EL (cell line): ENCODE data around the gene TMEM120B.
A peak's percentile ranks its signal among the peaks of the same experiment; 100 is the strongest.
"Not testable (repeated sequence)": the region's sequence is repeated elsewhere in the genome, so short reads cannot be mapped to it uniquely, and the experiment has no call there.

Source experiments
- DNase-seq: peaks from one replicate; pipeline ENCODE4 v3.0.0-alpha.2; 2016

Gene TMEM120B

DNA sequence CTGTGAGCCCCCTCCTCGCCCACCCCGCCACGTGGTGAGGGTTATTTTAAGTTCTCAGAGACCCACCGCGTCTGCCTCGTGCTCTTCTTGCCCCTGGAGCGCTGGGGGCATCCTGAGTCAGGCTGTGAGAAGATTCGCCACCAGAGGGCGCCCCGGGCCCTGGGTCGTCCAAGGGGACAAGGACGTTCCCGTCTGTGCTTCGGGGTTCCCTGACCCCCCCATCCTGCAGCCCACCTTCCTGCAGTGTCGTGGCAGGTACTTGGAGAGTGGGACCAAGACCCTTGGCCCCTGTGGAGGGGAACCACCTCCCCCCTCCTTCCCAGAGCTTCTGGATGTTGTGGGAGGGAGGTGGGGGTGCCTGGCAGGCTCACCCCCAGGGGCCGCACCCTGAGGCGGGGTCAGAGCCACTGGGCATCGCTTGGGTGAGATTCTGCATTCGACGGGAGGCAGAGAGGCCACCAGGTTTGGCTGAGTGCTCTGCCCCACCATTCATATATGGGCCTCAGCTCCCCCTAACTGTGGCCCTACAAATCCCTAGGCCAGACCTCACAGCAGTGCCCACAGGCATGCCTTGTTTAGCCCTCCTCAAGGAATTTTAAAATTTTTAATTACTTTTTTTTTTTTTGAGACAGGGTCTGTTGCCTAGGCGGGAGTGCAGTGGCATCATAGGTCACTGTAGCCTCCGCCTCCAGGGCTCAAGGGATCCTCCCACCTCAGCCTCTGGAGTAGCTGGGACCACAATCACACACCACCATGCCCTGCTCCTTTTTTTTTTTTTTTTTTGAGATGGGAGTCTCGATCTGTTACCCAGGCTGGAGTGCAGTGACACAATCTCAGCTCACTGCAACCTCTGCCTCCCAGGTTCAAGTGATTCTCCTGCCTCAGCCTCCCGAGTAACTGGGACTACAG lies 63.9 kb downstream of the TMEM120B start:
- DNase-seq: peak; percentile 61

DNA sequence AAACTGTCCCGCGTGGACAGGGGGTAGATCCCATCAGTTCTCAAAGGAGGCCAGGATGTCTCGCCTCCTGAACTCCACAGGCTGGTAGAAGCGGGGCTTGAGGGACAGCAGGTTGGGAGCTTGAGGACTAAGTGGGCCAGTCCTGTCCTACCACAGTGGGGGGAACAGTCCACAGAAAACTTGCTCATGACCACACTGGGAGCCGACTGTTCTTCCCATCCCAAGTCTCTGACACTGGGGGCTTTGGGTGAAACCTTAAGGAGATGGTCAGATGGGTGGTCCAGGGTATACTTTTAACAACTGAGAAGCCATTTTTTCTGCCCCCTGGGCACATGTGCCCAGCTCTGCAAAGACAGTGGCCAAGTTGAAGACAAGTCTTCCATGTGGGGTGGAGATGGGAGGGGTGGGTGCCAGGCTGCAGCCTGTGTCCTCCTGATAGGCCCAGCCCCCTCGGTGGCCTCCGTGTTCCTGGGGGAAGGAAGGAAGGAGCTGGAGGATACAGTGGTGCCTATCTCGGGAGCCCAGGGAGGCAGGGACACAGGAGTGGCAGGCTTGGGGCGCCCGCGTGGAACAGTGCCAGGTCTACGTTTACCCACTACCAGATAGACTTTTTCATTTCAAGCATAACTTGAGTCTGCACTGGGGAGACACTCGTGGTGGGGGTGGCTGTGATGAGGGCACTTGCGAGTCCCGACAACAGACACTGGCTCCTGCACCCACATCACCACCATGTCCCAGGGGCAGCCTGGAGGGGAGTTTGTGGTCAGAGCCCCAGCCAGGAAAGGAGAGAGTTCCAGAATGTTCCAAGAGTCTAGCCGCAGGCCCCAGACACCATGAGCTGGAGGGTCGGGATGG lies 66.2 kb downstream of the TMEM120B start:
- no peak for DNase-seq

- DNase-seq: no peak
These were observed 66.9 kb downstream of the TMEM120B start for GRCh38 chr12:121779422-121779895.

DNA sequence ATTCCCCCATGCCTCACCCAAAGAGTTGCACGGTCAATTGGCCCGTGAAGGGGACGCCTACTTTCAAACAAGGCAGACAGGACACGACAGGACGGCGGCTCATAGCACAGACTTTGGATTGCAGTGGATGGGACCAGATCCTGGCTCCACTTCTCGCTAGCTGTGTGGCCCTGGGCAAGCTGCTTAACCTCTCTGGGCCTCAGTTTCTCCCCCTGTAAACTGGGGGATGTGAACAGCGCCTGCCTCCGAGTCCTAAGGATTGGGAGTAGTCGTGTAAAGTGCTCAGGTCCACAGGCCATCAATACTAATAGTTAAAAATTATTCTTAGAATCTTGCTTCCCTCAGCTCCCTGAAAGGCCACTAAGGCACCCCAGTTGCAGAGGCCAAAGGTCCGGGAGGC lies 67.9 kb downstream of the TMEM120B start:
- DNase-seq: no peak

DNA sequence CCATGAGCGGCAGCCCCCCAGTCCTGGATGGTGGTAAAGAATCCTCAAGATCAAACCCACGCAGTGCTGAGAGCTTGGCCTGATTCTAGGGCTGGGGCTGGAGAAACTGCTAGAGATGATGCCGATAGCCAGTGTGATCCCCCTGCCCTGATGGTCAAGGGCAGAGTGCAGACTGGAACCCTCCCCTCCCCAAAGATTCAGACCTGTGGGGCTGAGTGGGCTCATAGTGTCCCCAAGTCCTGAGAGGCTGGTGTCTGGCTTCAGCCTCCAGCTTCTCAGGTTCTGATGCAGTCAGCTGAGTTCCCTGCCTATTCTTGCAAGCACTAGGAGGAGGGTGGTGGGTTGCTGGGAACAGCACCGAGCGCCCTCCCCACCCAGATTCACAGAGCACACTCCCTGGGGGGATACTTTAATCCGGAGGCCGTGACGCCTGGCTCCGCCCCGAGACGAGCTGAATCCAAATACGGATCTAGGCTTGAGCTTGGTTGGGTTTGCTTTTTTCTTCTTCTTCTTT lies 69.0 kb downstream of the TMEM120B start:
- DNase-seq: no peak

- DNase-seq: peak; percentile 31
These were observed 69.7 kb downstream of the TMEM120B start for GRCh38 chr12:121781998-121782979.

DNA sequence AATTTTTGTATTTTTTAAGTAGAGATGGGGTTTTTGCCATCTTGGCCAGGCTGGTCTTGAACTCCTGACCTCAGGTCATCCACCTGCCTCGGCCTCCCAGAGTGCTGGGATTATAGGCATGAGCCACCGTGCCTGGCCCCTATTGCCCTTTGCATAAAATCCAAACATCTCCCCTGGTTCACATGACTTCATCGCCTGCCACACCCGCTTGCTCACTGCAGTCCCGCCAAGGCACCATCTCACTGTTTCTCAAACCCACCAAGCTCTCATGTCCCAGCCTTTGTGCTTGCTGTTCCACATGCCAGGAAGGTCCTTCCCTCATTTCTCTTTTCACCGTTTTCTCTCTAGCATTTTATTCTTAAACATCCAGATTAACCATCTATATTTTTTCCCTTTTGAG lies 71.2 kb downstream of the TMEM120B start:
- no peak for DNase-seq

DNA sequence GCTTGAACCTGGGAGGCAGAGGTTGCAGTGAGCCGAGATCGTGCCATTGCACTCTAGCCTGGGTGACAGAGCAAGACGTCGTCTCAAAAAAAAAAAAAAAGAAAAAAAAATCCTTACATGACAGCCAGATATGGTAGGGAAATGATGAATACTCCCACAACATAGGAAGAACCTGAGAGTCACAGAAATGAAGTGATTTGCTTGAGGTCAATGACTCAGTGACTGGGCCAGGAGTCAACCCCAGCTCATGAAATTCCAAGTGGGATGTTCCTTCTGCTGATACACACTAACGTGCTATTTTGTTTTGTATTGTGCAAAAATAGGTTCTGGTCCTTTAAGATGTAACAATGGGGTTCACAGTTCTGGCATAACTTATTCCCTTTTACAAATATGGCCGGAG lies 71.9 kb downstream of the TMEM120B start:
- peak; percentile 88 for DNase-seq

DNA sequence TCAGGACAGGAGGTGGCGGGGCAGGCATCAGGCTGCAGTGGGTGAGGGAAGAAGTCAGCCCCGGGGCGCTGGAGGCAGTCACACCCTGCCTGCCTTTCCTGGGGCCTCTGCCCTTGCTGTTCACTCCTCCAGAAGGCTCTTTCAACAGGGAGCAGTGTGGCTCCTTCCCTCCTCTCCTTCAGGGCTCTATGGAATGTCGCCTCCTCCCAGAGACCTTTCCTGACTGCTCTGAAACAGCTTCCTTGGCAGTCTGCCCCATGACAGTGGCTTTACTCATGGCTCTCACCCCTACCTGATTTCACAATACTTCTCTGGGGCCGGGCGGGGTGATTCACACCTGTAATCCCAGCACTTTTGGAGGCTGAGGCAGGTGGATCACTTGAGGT lies 73.9 kb downstream of the TMEM120B start:
- peak; percentile 94 for DNase-seq

- no peak for DNase-seq
These were observed 74.8 kb downstream of the TMEM120B start for GRCh38 chr12:121787063-121788025.

- no peak for DNase-seq
These were observed 75.7 kb downstream of the TMEM120B start for GRCh38 chr12:121788176-121788818.

DNA sequence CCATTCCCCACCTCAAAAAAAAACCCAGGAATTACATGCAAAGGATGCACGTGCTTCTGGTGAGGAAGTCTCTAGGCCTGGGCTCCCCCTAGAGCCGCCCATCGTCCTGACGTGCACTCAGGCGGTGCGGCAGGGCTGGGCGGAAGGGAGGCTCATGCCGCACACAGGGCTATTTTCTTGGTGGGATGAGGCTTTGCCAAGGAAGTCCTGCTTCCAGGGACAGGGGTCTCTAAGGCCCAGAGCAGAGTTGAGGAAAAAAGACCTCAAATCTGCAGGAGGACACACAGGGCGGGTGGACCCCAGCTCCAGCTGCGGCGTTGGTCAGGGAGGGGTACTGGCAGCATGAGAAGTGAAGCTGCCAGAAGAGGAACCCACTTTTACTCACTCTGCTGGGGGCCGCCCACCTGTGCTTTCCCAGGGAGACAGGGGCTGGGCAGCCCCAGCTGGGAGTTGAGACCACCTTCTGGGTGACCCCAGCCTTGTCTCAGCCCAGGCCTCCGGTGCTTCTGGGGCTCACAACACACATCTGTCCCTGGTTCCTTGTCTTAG lies 76.8 kb downstream of the TMEM120B start:
- no peak for DNase-seq

GRCh38 chr12:121789800-121790728 lies 77.5 kb downstream of the TMEM120B start:
- DNase-seq: no peak

DNA sequence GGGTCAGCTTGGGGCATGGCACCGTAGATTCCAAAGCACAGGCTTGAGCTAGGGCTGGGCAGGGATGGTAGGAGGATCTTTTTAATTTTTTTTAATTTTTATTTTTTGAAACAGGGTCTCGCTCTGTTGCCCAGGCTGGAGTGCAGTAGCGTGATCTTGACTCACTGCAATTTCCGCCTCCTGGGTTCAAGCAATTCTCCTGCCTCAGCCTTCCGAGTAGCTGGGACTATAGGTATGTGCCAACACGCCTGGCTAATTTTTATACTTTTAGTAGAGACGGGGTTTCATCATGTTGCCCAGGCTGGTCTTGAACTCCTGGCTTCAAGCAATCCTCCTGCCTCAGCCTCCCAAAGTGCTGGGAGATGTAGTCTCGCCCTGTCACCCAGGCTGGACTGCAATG lies 78.2 kb downstream of the TMEM120B start:
- not testable (repeated sequence) for DNase-seq

DNA sequence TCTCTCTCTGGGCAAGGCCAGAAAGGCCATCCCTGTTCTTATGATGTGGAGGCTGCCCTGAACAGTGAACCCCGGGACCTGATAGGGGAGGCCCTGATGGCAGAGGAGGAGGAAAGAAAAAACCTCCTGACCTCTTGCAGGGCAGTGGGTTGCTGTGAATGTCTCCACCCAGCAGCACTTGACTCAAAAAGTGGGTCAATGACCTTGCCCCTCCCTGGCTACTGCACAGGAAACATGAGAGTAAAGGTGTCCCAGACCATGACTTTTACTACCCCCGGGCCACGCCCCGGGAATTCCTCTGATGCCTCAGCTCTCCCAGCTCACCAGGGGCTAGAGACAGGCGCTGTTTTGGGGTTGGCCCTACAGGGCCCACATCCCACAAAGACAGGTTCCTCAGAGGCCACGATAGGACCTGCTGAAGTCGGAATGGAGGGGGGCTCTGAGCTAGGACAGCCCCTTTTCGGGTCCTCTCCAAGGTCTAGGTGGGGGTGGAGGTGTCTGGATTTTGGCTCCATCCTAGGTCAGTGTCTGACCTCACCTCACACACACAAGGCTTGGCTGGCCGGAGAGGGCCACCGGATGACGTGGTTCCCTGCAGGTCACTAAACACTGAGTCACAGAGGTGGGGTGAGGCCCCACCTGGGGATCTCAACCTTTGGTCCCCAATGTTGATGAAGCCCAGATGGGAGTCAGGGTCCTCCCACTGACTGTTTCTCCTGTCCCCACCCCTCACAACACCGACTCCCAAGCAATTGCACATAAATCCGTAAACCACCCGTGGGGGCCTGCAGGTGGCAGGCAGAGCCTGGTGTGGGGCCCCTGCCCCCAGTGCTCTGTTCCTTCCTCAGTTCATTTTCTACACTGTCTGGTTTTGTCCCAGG lies 79.4 kb downstream of the TMEM120B start:
- no peak for DNase-seq

DNA sequence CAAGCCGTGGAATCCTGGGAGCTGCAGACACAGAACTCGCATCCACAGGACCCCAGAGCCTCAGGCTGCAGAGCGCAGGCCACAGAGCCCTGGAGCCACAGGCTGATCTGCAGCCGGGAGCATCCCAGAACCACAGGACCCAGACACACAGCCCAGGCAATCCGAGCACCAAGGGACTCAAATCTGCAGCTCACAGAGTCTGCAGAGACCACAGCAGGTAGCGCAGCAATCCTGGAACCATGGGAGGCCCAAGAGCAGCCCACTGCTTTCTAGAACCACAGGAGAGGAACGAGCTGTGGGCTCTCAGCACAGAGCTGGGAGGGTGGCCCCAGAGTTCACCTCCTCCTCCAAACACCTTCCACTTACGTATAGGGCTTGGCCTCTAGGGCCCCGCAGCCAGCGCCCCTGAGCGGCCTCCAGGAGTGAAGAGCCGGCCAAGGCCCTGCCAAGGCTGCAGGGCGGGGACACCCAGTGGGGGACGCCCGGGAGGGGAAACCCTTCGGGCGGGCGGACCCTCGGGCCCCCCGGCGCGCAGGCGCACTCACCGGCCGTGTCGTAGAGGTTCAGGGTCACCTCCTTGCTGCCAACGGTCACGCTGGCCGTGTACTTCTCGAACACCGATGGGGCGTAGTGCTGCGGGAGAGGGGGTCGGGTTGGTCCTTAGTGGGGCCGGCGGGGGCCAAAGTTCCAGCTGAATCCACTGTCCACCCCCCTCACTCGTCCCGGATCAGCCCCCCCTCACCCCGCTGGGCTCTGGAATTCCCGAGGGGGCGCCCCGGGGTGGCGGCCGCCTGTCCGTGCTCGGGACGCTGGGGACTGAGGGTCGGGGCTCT lies 80.3 kb downstream of the TMEM120B start:
- DNase-seq: no peak

DNA sequence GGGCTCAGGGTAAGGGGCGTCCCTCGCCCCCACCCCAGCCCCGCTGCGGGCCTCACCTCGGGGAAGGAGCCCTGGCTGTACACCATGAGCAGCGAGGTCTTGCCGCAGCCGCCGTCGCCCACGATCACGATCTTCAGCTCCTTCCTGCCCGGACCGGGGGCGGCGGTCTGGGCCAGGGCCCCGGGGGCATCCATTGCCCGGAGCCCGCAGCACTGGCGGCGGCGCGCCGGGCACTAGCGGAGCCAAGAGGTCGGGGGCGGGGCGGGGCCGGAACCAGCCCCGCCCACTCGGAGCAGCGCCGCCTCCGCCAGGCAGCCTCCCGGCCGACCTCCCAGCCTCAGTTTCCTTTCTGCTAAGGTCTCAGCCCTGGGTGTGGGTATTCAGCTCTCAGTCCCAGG lies 80.9 kb downstream of the TMEM120B start, which contains the start of gene RHOF:
Gene RHOF, minus strand, starts transcription at position 249 of the 398 bp plus-strand sequence. Its CDS starts 55 bp downstream, at position 194.
- peak; percentile 41 for DNase-seq
